Left renal pelvis (tissue), 4 donors: ENCODE results near the gene GASK1A. TPM values are rescaled to one million over a fixed set of nuclear protein-coding genes. Genes with fewer than 3 reads are reported as not detected.
A peak's percentile ranks its signal among the peaks of the same experiment; 100 is the strongest.

Experiments
- DNase-seq, 4 donors: peaks; one replicate each; pipeline ENCODE4 v3.0.0-alpha.2; 2013; ENCODE audit warnings: low read depth in 4 of 4, low spot score in 3 of 4
- polyA plus RNA-seq, 4 donors: library from polyadenylated mRNA; unstranded; fragments of 120-200 nt; gene quantifications; one replicate each; pipeline ENCODE4 v1.2.1, GENCODE V29; 2013; ENCODE audit not compliant: insufficient read length in 4 of 4

The GASK1A gene
- polyA plus RNA-seq, 4 donors, result 3.6 to 7.8 (median 4.0) TPM

DNA sequence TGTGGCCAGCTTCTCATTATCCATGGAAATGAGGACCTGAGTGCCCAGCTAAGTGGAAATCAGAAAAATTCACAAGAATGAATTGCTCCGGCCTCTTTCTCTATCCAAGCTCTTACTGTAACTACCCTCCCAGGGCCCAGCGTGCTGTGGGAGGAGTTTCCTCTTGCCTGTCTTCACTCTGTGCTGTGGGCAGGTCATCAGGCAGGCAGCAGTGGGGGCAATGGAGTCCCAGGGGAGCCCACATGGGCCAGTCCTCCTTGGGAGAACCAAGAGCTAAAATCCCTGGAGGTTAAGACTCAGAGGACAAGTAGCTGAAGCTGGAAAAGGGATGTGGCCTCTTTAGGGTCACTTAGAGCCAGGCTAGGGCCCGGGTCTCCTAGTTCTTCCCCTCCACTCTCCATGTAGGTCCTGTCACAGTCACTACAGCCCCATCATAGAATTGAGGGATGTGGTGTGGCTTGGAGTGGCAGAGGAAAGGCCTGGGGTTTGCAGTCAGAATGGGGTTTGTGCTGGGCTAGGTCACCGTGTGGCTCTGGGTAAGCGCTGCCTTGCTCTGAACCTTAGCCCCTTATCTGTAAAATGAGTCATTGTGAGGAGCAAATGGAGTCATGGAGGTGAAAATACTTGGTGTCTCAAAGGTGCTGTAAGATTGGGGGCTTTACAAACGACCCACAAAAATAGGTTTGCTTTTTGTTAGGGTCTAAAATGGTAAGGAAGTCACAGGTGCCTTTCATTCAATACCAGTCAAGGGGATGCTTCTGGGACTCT is 3.7 kb downstream of the GASK1A start:
- DNase-seq, result no peak

DNA sequence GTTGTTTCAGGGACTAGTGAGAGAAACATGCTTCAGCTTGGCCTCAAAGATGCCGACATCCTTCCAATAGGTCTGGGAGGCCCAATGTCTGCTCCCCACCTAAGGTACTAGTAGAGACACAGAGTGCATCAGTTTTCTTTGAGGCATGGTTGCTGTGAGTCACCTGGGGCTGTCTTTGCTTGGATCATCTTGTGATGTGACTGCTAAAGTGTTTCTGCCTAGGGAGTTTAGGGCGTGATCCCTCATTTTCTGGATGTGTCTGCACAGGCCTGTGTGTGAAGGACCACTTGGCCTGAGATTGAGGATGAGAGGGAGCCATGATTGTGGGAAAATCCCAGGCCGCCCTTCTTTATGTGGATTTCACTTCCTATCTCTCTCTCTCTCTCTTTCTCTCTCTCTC is 4.8 kb downstream of the GASK1A start:
- DNase-seq, result no peak

DNA sequence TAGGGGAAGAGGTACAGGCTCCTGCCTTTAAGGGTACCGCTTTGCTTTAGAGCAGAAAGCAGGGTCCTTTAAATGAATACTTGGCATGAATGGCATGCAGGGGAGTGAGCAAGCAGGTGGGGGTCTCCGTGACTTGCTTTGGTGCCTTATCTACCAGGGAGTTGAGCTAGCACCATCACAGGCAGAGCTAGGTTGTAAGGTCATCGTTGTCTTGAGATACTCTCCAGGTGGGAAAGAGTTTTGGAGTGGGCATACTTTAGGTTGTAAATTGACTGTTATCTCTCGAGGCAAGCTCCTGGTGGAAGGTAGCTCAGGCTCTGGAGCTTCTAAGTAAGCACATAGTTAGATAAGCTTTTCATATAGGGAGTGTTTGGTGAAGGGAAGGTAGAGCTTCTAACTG is 5.6 kb downstream of the GASK1A start:
- no peak for DNase-seq

DNA sequence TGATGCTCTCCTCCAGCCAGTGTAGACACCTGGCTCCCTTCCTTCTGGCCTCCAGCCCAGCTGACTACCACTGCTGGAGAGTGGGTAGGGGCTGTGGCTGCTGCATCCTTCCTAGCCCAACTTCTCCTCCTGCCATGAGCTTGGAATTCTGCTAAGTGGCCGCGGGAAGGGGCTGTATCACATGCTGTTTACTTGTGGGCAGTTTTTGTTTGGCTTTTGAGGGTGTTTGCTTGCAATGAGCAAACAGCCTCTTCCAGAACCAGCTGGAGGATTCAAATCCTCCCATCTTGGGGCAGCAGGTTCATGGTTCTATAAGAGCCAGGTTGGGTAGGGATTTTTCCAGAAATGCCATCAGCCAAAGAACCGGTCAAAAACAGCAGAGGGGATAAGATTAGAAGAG is 9.0 kb downstream of the GASK1A start:
- no peak for DNase-seq

DNA sequence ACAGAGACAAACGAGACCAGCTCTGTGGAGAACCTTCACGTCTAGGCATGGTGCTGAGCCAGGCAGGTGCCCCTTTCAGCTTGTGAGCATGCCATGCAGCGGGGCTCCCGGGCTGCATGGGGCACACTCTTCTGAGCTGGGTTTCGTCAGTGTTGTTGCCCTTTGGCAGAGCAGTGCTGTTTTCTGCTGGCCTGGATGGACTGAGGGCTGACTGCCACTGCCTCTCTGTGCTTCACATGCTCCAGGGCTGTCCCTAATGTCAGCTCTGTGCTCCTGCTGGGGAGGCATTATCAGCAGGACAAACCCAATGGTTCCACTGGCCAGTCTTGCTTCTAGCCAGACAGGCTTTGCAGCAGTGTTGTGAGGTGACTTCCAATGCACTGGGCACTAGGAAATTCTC is 9.5 kb downstream of the GASK1A start:
- no peak for DNase-seq

DNA sequence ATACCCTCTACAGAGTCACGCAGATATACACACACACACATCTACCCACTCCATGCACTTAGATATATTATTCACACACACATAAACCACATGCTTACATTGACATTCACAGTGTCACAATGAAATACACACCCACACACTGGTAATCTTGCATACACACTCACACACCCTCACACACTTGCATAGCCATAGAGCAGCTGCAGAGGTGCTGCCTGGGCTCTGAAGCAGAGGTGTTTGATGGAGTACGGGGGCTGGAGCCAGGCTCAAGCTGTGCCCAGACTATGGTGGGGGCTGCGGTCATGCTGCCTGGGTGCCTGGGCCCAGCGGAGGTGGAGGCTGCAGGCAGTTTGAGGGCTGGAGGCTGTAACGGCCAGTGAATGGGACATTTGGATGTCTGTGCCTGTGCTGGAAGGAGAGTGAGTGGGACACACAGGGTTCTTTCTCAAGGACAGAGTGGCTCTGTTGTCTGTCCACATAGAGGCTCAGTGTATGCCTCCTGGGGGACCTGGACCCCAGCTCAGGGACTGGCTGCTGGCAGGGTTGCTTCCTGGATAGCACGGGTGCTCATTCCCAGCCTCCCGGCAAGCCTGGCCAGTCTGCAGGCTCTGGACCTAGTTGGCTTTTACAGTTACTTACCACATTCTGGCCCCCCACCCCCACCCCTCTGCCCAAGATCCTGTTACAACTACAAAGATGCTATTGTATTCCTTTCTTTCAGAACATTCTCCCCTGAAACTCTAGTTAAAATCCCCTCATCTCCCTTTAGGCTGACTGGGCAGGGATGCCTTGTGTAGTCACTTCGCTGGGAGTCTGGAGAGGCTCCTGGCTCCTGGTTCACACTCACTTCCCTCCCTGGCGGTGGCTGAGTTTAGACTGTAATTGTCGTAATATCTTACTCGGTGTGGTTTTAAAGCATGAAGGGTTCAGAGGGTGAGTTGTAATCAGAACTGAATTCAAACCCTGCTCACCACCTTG is 12.5 kb downstream of the GASK1A start:
- no peak for DNase-seq

DNA sequence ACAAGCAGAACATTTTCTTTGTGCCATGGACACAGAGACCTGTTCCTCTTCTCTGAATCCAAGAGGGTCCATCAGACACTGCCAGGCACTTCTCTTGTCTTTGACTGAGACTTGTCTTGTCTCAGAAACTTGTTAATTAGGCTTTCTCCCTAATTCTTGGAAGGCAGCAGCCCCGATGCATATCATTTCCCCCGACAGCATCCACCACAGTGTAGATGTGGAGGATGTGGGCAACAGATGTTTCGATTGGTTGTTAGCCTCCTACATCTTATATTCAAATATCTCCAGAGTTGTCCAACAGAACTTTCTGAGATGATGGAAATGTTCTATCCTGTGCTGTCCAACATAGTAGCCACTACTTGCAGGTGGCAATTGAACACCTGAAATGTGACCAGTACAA is 15.5 kb downstream of the GASK1A start:
- DNase-seq, result no peak

DNA sequence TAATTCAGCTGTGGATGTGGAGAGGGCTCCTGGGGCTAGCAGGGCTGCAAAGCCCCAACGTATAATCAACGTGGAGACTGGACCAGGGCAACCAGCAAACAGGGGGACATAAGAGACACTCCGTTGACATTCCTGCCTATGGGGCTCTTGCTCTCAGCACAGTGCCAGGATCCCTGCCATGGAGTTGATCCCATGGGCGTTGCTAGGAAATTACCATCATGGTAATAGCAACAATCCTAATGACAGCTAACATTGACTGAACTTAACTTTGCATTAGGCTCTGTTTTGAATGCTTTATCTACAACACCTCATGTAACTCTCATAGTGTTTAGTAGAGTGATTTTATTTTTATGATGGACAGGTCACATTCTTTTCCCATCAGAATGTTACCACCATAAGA is 16.9 kb downstream of the GASK1A start:
- no peak for DNase-seq

DNA sequence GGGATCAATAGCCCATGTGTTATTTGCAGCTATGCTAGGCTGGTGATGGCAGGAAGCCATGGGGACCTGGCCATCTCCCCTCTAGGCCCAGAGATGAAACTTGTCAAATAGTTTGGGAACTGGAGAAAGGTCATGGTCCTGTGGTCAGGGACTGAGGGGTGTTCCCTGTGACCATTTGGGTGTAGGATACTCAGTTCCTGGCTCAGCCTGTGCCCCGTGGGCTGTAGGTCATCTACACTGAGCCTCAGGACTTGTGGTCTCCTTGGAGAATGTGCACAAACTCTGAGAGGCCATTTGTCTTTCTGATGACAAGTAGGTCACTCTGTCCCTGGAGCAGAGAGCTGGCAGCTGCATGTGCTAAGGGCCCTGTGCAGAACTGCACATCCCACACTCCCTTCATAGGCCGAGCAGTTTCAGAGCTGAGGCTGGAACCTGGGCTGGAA is 17.5 kb downstream of the GASK1A start:
- no peak for DNase-seq

DNA sequence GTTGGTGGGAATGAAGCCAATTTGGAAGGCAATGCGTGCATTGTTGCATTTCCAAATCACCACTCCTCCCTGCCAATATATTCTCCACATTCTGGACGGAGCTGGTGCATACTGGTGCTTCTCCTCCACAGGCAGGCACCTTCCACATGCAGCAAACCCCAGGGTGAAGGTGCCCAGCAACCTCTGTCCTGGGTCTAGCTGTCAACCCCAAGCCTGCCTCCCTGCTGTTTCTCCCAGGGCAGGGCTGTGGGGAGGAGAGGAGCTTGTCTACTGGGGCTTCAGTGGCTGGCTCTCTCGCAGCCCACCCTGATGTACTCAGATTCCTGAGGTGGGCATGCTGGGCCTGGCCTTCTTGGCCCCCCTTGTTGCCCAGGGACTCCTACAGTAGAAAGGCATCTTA is 20.1 kb downstream of the GASK1A start:
- no peak for DNase-seq

DNA sequence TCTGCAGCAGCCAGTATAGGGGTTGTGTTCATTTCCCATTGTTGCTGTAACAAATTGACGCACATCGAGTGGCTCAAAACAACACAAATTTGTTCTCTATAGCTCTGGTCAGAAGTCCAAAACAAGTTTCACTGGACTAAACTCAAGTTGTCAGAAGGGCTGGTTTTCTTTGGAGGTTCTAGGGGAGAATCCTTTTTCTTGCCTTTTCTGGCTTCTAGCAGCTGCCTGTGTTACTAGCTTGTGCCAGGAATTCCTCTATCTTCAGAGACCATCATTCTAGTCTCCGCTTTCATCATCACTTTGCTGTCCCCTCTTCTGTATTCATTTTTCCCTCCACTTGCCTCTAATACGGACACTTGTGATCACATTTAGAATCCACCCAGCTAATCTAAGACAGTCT is 20.5 kb downstream of the GASK1A start:
- no peak for DNase-seq

DNA sequence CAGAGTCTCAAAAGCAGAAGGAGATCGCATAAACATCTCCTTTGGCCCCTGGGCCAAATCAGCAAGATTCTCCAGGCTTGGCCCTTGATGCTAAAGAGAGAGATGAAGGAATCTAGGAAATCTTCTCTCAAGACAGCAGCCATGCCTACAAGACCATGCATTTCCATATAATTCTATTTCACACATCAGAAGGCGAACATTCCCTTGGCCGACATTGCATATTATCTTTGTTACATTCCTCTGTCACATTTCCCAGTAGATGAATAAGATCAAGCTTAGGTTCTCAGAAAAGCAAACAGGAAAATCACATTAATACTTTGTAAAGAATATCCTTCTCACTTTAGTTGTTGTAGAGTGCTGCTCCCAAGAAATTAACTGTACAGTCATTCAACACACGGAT is 21.3 kb downstream of the GASK1A start:
- DNase-seq, result no peak

DNA sequence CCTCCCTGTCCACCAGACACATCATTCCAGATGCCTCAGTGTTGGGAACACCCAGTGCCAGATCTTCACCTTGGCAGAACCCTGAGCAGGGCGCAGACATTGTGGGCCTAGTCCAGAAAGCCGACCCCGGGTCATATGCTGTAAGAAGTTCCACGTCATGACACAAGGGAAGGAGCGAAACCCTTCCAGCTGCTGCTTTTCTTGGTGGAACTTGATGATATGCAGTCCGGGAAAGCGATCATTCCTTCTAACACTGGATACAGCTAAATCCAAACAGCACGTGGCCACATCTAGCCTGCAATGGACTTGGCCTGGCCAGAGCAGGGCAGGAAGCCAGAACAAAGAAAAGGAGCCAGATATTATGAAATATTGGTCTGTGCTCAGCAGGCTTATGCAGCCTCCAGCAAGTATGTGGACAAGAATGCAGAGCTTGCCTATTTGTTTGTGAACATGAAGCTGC is 22.0 kb downstream of the GASK1A start:
- DNase-seq, result peak; percentile 63 to 68 (median 66)

DNA sequence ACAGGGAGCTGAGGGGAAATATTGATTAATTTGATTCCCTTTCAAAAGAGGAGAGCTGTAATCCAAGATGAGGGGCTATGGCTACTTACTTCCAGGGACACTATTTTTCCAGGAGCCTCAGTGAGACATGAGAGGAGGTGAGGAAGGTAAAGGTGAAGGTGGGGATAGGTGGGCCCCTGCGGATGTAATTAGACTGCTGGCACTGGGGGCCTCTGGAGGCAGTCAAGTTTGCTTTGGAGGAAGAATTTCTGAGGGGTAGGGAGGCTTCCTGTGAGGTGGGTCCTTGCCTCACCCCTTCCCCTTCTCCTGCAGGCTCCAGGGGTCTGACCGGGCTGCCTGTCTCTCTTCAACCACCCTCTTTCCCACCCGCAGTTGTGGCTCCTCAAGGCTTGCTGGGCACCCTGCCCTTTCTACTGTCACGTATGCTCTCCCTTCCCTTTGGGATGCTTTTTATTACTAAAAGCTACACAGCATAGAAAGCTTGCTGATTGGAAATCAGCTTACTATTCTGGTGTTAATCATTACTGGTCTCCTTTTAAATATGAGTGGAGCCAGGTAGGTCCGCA is 22.5 kb downstream of the GASK1A start:
- no peak for DNase-seq

DNA sequence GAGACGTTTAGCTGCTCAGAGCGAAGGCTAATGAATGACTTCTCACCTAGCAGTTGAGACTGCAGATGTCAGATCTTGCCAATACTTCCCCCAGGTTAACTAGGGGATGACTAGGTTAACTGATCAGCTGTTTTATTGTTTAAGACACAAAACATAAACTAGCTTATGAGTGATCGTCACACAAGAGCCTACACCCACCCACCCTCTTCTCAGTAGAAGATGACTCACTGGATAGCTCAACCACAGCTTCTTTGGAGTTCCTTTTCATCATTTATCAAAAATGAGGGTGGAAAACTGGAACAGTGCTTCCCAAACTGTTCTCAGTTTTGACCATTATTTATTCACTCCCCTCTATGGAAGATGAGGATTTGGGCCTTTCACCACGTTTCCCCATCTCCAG is 25.2 kb downstream of the GASK1A start:
- DNase-seq, result no peak

DNA sequence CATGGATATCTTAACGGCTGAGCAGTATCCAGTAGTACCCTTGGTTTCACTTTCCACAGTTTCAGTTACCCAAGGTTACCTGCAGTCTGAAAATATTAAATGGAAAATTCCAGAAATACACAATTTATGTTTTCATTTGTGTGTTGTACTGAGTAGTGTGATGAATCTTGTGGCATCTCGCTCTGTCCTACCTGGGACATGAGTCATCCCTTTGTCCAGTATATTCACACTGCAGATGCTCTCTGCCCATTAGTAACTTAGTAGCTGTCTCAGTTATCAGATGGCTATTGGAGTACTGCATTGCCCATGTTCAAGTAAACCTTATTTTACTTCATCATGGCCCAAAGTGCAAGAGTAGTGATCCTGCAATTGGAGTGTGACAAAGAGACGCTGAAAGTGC is 26.1 kb downstream of the GASK1A start:
- no peak for DNase-seq

DNA sequence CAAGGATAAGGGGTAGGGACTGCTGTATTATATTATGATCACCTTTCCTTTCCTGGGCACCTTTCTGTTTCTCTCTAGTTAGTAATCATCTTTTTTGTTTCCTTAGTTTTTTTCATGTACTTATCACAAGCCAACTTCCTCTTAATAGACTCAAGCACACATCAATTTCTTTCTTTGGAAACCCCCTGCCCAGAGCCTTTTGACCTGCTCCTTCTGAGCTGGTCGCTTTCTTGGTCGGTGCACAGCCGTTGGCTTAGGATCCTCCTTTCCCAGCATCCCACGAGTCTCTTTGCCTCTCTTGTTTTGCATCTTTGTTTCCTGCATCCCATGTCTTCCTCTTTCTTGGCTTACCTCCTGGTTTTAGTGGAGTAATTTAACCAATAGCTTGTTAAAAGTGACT is 26.9 kb downstream of the GASK1A start:
- DNase-seq, result no peak

DNA sequence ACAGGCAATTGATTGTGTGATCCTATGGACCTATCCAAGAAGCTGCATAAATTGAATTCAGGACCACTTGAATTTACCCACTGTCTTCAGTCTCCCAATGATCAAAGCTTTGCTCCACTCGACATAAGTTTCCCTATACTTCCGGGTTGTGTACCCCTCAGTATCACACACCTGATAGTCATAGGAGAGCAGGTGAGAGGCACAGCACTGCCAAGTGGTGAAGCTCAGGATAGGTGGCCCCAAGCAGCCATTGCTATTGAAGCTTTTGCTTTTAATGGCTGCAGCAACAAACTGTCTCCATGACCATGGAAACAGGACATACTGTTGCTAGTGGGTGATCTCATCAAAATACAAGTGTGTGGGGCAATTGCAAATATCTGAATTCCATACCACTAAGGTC is 27.7 kb downstream of the GASK1A start:
- no peak for DNase-seq

DNA sequence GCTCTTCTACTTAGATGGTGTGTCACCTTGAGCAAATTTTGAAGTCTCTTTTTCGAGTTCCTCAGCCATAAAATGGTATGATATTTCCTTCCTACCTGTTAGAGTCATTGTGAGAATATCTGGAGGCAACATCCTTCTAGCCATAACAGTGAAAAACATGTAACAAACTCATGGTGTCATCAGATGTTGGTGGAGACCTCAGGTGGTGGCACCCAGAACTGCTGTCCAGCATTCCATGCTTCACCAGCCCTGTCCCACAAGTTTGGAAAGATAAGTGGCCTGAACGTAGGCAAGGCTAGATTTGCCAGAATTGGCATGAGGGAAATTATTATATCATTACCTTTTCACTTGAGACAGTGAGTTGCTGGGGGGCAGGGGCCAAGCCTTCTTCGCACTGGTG is 30.4 kb downstream of the GASK1A start:
- DNase-seq, result no peak

DNA sequence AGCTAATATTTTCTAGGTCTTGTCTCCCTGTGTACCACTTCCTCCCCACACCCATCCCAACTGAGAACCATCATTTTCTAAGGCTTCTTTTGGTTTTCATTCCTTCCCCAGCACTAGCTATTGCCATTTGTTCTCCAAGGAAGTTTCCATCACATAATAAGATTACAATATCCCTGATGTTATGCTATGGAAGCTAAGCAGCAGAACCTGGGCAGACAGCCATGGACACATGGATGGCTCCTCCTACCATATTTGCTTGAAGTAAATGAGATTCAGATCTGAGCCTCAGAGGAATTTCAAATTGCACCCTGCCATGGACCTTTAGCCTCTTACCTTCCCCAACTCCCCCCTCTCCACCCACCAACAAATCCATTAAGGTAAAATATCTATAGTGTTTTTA is 31.5 kb downstream of the GASK1A start:
- no peak for DNase-seq

DNA sequence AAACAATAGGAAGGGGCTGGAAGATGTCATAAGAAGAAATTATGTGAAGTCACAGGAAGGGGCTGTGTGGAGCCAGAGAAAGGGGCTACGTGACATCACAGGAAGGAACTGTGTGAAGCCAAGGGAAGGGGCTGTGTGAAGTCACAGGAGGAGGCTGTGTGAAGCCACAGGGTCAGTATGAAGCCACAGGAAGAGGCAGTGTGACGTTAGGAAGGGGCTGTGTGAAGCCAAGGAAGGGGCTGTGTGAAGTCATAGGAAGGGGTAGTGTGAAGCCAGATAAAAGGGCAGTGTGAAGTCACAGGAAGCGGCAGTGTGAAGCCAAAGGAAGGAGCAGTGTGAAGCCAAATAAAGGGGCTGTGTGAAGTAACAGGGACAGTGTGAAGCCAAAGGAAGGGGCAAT is 32.5 kb downstream of the GASK1A start:
- no peak for DNase-seq
